PC-9 (cell line): ENCODE results near the gene USH2A. TPM values are rescaled to one million over a fixed set of nuclear protein-coding genes. Genes with fewer than 3 reads are reported as not detected.
"Not testable (repeated sequence)": the region's sequence is repeated elsewhere in the genome, so short reads cannot be mapped to it uniquely, and the experiment has no call there.

Experiments
- BruUV-seq: library from RNA; stranded (reverse); fragments of 400-500 nt; replicated peaks from 2 replicates; lab custom pipeline; 2021; lab: Mats Ljungman, UMichigan
- CTCF ChIA-PET: fragments of 300-600 bp; sonication (Branson Sonifier 250); formaldehyde crosslinking; loops from one replicate; lab custom pipeline; 2022; ENCODE audit warnings: antibody characterized with exemption; lab: Charles Lee
- POLR2A ChIA-PET: fragments of 300-600 bp; sonication (Branson Sonifier 250); formaldehyde crosslinking; loops from one replicate; lab custom pipeline; 2022; ENCODE audit warnings: antibody characterized with exemption; ENCODE audit not compliant: unreplicated experiment; lab: Charles Lee
- DNase-seq, 2 experiments: peaks; one replicate each; pipeline versions ENCODE4 v3.0.0 to v3.0.0-alpha.2; 2015 to 2022; ENCODE audit warnings: mixed read lengths in 1 of 2
- H2AFZ ChIP-seq: fragments of 200-600 bp; sonication (generic); 2 replicates; pipeline ENCODE4 v1.8.1; 2017; ENCODE audit warnings: antibody characterized with exemption
- H3F3A ChIP-seq: fragments of 200-600 bp; sonication (generic); 2 replicates; pipeline ENCODE4 v1.8.1; 2017; ENCODE audit warnings: antibody characterized with exemption, mild to moderate bottlenecking, low read depth; ENCODE audit not compliant: insufficient read depth
- H3K27ac ChIP-seq: fragments of 200-600 bp; sonication (generic); 2 replicates; pipeline ENCODE4 v1.6.1; 2016; ENCODE audit warnings: mixed run types
- H3K27me3 ChIP-seq: fragments of 200-600 bp; sonication (generic); 2 replicates; pipeline ENCODE4 v1.6.1; 2016; ENCODE audit warnings: low read depth, mixed run types; ENCODE audit not compliant: insufficient read depth
- H3K36me3 ChIP-seq: fragments of 200-600 bp; sonication (generic); 2 replicates; pipeline ENCODE4 v1.6.1; 2016; ENCODE audit warnings: low read depth, mixed run types
- H3K4me1 ChIP-seq: fragments of 200-600 bp; sonication (generic); replicated peaks from 2 replicates; pipeline ENCODE4 v1.6.1; 2016; ENCODE audit warnings: mixed run types; ENCODE audit not compliant: insufficient read depth
- H3K4me2 ChIP-seq: fragments of 200-600 bp; sonication (generic); 2 replicates; pipeline ENCODE4 v1.6.1; 2017; ENCODE audit warnings: mixed run types
- H3K4me3 ChIP-seq: fragments of 200-600 bp; sonication (generic); 2 replicates; pipeline ENCODE4 v1.6.1; 2016; ENCODE audit warnings: mixed run types
- H3K79me2 ChIP-seq: fragments of 200-600 bp; sonication (generic); 2 replicates; pipeline ENCODE4 v1.6.1; 2017; ENCODE audit warnings: low read depth, mixed run types
- H3K9me2 ChIP-seq: fragments of 200-600 bp; sonication (generic); 2 replicates; pipeline ENCODE4 v1.8.1; 2017; ENCODE audit warnings: mild to moderate bottlenecking; ENCODE audit not compliant: insufficient read depth
- H3K9me3 ChIP-seq: fragments of 200-600 bp; sonication (generic); 2 replicates; pipeline ENCODE4 v1.8.1; 2016; ENCODE audit warnings: low read depth; ENCODE audit not compliant: insufficient read depth
- H4K20me1 ChIP-seq: fragments of 200-600 bp; sonication (generic); 2 replicates; pipeline ENCODE4 v1.8.1; 2017; ENCODE audit not compliant: insufficient read depth
- EZH2 ChIP-seq: fragments of 200-600 bp; sonication (generic); IDR thresholded peaks from 2 replicates; pipeline ENCODE4 v1.8.0; 2017; ENCODE audit warnings: antibody characterized with exemption, low read depth
- intact Hi-C: fragments of 100-400 bp; cut with micrococcal nuclease; formaldehyde crosslinking; loops from one replicate; pipeline ENCODE4 v1.10.0; 2022; ENCODE audit not compliant: unreplicated experiment
- total RNA-seq: library from RNA; stranded (reverse); gene quantifications from 2 replicates; pipeline ENCODE4 v1.2.3, GENCODE V29; 2021
- TF ChIP-seq, protein P1 (sequence below): fragments of 200-600 bp; sonication (generic); conservative IDR thresholded peaks from 2 replicates; pipeline ENCODE4 v1.6.1; 2017; ENCODE audit warnings: mixed run types, antibody characterized with exemption, mild to moderate bottlenecking, moderate library complexity

USH2A gene
- total RNA-seq, 1 experiment from 2014 or later: not detected

DNA sequence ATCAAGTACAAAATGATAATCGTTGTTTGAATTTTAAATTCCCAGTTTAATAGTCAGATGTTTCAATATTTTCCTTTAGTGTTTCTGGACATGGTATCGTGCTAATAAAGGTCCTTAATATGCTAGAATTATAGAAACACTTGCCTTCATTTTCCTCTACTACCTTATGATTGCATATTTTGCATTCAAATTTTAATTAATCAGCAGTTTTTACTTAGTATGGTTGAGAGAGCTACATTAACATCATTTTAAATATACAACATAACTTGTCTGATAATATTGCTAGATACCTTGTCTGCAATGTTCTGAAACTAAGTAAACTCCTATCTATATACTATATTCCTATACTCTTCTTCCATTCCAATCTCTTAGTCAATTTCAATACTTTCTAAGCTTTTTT lies 66.3 kb downstream of the USH2A start:
- no peaks in the 10 kb centered on the region for H3K4me1 ChIP-seq
- no peak overlapping the region for H3K4me3 ChIP-seq
- no peak for DNase-seq
- no peaks in the 10 kb centered on the region for H4K20me1 ChIP-seq
- H2AFZ ChIP-seq: no peak overlapping the region
- POLR2A ChIA-PET: no interaction called here
- no peaks in the 10 kb centered on the region for H3K36me3 ChIP-seq
- no peaks in the 10 kb centered on the region for H3K9me2 ChIP-seq
- no peaks in the 10 kb centered on the region for H3K9me3 ChIP-seq
- no peaks in the 10 kb centered on the region for H3K27me3 ChIP-seq
- TF ChIP-seq EZH2: no peak
- TF ChIP-seq, protein P1, sequence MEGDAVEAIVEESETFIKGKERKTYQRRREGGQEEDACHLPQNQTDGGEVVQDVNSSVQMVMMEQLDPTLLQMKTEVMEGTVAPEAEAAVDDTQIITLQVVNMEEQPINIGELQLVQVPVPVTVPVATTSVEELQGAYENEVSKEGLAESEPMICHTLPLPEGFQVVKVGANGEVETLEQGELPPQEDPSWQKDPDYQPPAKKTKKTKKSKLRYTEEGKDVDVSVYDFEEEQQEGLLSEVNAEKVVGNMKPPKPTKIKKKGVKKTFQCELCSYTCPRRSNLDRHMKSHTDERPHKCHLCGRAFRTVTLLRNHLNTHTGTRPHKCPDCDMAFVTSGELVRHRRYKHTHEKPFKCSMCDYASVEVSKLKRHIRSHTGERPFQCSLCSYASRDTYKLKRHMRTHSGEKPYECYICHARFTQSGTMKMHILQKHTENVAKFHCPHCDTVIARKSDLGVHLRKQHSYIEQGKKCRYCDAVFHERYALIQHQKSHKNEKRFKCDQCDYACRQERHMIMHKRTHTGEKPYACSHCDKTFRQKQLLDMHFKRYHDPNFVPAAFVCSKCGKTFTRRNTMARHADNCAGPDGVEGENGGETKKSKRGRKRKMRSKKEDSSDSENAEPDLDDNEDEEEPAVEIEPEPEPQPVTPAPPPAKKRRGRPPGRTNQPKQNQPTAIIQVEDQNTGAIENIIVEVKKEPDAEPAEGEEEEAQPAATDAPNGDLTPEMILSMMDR: no peak
- intact Hi-C loops: no loop called here
- no peaks in the 10 kb centered on the region for H3K79me2 ChIP-seq
- no peak overlapping the region for H3K4me2 ChIP-seq
- no peak overlapping the region for H3K27ac ChIP-seq
- CTCF ChIA-PET: no interaction called here
- BruUV-seq: no TSS peak
- H3F3A ChIP-seq: no peaks in the 10 kb centered on the region

DNA sequence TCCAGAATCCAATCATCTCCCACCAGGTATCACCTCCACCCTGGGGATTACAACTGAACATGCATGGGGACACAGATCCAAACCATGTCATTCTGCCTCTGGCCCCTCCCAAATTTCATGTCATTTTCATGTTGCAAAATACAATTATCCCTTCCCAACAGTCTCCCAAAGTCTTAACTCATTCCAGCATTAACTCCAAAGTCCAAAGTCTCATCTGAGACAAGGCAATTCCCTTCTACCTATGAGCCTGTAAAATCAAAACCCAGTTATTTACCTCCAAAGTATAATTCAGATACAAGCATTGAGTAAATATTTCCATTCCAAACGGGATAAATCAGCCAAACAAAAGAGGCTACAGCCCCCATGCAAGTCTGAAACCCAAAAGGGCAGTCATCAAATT lies 73.1 kb downstream of the USH2A start:
- H3K79me2 ChIP-seq: no peaks in the 10 kb centered on the region
- H4K20me1 ChIP-seq: no peaks in the 10 kb centered on the region
- no TSS peak for BruUV-seq
- ChIA-PET POLR2A (no interaction called here), CTCF (no interaction called here)
- no peak overlapping the region for H3K27ac ChIP-seq
- H3K4me1 ChIP-seq: no peaks in the 10 kb centered on the region
- no peak overlapping the region for H2AFZ ChIP-seq
- H3K27me3 ChIP-seq: no peaks in the 10 kb centered on the region
- no peaks in the 10 kb centered on the region for H3F3A ChIP-seq
- no peak overlapping the region for H3K4me2 ChIP-seq
- H3K36me3 ChIP-seq: no peaks in the 10 kb centered on the region
- TF ChIP-seq, protein P1: no peak
- TF ChIP-seq EZH2: no peak
- no peaks in the 10 kb centered on the region; the same call in 1 of the 2 replicates for H3K9me2 ChIP-seq
- no peak overlapping the region for H3K4me3 ChIP-seq
- DNase-seq: no peak
- intact Hi-C loops: no loop called here
- no peaks in the 10 kb centered on the region for H3K9me3 ChIP-seq

DNA sequence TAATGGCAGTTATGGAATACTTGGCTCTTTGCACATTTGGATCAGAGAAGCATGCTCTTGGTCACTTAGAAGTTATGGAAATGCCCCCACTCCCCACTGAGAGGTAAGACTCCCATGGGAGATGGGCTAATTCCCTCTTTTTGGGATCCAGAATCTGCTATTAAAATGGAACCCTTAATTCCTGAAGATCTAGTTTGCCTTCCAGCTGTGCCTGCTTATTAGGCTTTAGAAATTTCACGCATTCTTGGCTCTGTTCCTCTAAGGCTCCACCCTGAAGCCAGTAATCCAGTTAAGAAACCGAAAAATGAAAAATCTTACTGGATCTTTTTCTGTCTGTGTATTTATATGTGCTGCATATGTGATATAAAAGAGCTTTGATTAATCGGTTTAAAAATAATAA lies 76.7 kb downstream of the USH2A start:
- POLR2A ChIA-PET: interaction anchor here (0.6 kb wide), 1 partner anchor 499 kb away, joined by 4 read pairs; no protein-coding TSS in a partner anchor

DNA sequence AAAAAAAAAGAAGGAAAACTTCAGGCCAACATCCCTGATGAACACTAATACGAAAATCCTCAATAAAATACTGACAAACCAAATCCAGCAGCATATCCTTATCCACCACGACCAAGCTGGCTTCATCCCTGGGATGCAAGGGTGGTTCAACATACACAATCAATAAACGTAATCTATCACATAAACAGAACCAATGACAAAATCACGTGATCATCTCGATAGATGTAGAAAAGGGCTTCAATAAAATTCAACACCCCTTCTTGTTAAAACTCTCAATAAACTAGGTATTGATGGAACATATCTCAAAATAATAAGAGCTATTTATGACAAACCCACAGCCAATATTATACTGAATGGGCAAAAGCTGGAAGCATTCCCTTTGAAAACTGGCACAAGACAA lies 82.7 kb downstream of the USH2A start:
- intact Hi-C loops, H3F3A ChIP-seq, POLR2A ChIA-PET, H3K4me1 ChIP-seq, H3K9me3 ChIP-seq, DNase-seq, H3K36me3 ChIP-seq, CTCF ChIA-PET, H3K27ac ChIP-seq, H3K27me3 ChIP-seq, H3K79me2 ChIP-seq, BruUV-seq, H2AFZ ChIP-seq, H4K20me1 ChIP-seq, H3K4me3 ChIP-seq, H3K4me2 ChIP-seq, H3K9me2 ChIP-seq: not testable (repeated sequence)

More for the DNA sequence above, 76.7 kb downstream of the USH2A start:
- Histone ChIP-seq H3K27ac (no peak overlapping the region), H2AFZ (no peak overlapping the region), H3K27me3 (no peaks in the 10 kb centered on the region), H3K9me3 (no peaks in the 10 kb centered on the region), H3F3A (no peaks in the 10 kb centered on the region), H3K9me2 (no peaks in the 10 kb centered on the region; the same call in 1 of the 2 replicates), H3K4me3 (no peak overlapping the region), H4K20me1 (no peaks in the 10 kb centered on the region), H3K4me1 (no peaks in the 10 kb centered on the region), H3K79me2 (no peaks in the 10 kb centered on the region), H3K4me2 (no peak overlapping the region), H3K36me3 (no peaks in the 10 kb centered on the region)
- no peak for DNase-seq
- intact Hi-C loops: no loop called here
- CTCF ChIA-PET: no interaction called here
- no peak for TF ChIP-seq EZH2
- TF ChIP-seq, protein P1: no peak
- no TSS peak for BruUV-seq
